IMR-90 (cell line): ENCODE results near the gene THOC6. TPM values are rescaled to one million over a fixed set of nuclear protein-coding genes. Genes with fewer than 3 reads are reported as not detected.

Experiments
- ATAC-seq: fragments of 200-7000 bp; cut with Tn5 transposase; 2 replicates; pipeline ENCODE4 v1.9.1; 2020; ENCODE audit warnings: low read depth, mild to moderate bottlenecking, moderate library complexity
- BruUV-seq: library from RNA; stranded (reverse); fragments of 400-500 nt; replicated peaks from 2 replicates; lab custom pipeline; 2021; lab: Mats Ljungman, UMichigan
- CTCF ChIA-PET: fragments of 300-600 bp; formaldehyde crosslinking; extraction: SDS; loops from one replicate; lab custom pipeline; 2021; ENCODE audit warnings: antibody characterized with exemption; lab: Yijun Ruan, JAX
- POLR2A ChIA-PET: fragments of 300-600 bp; sonication (Branson Sonifier 250); formaldehyde crosslinking; loops from one replicate; lab custom pipeline; 2022; ENCODE audit warnings: antibody characterized with exemption; ENCODE audit not compliant: unreplicated experiment; lab: Charles Lee
- DNase-seq: peaks from one replicate; pipeline ENCODE4 v3.0.0; 2013
- H2AFZ ChIP-seq: replicated peaks from 2 replicates; pipeline ENCODE3; 2013; ENCODE audit warnings: low read length, mild to moderate bottlenecking; ENCODE audit not compliant: poor library complexity
- H2AK5ac ChIP-seq: 2 replicates; pipeline ENCODE4 v1.6.1; 2013; ENCODE audit warnings: low read depth, low read length, inconsistent platforms
- H2AK9ac ChIP-seq: replicated peaks from 2 replicates; pipeline ENCODE3; 2013; ENCODE audit warnings: mild to moderate bottlenecking, low read depth, low read length, moderate library complexity; ENCODE audit not compliant: poor library complexity
- H2BK120ac ChIP-seq: 2 replicates; pipeline ENCODE4 v1.6.1; 2013; ENCODE audit warnings: low read depth, low read length, inconsistent platforms
- H2BK15ac ChIP-seq: 3 replicates; pipeline ENCODE4 v1.6.1; 2013; ENCODE audit warnings: low read depth, low read length, inconsistent platforms
- H2BK20ac ChIP-seq: 2 replicates; pipeline ENCODE4 v1.6.1; 2013; ENCODE audit warnings: low read depth, mild to moderate bottlenecking, inconsistent platforms, low read length, moderate library complexity
- H2BK5ac ChIP-seq: 2 replicates; pipeline ENCODE4 v1.6.1; 2013; ENCODE audit warnings: mild to moderate bottlenecking, low read depth, low read length, inconsistent platforms; ENCODE audit not compliant: poor library complexity, severe bottlenecking
- H3K14ac ChIP-seq: replicated peaks from 2 replicates; pipeline ENCODE4 v1.6.1; 2013; ENCODE audit warnings: low read depth, low read length, inconsistent platforms
- H3K18ac ChIP-seq: 2 replicates; pipeline ENCODE4 v1.6.1; 2013; ENCODE audit warnings: low read depth, low read length, control low read depth
- H3K23ac ChIP-seq: 2 replicates; pipeline ENCODE4 v1.6.1; 2013; ENCODE audit warnings: low read depth, low read length, inconsistent platforms
- H3K27ac ChIP-seq: 2 replicates; pipeline ENCODE4 v1.5.1; 2013; ENCODE audit warnings: mild to moderate bottlenecking, control low read depth, low read length; ENCODE audit not compliant: insufficient read depth
- H3K27me3 ChIP-seq: 2 replicates; pipeline ENCODE4 v1.6.1; 2013; ENCODE audit warnings: low read length; ENCODE audit not compliant: control insufficient read depth, insufficient read depth
- H3K36me3 ChIP-seq: 2 replicates; pipeline ENCODE4 v1.6.1; 2013; ENCODE audit warnings: low read length, mixed read lengths; ENCODE audit not compliant: control insufficient read depth, insufficient read depth
- H3K4ac ChIP-seq: 2 replicates; pipeline ENCODE4 v1.6.1; 2013; ENCODE audit warnings: low read depth, low read length, inconsistent platforms
- H3K4me1 ChIP-seq: 2 replicates; pipeline ENCODE4 v1.6.1; 2013; ENCODE audit warnings: low read length, mixed read lengths; ENCODE audit not compliant: control insufficient read depth, insufficient read depth
- H3K4me2 ChIP-seq: 2 replicates; pipeline ENCODE4 v1.6.1; 2013; ENCODE audit warnings: low read depth, mild to moderate bottlenecking, control low read depth, low read length, moderate library complexity
- H3K4me3 ChIP-seq: 2 replicates; pipeline ENCODE4 v1.5.1; 2013; ENCODE audit warnings: low read depth, mild to moderate bottlenecking, control low read depth, low read length, moderate library complexity; ENCODE audit not compliant: insufficient read depth
- H3K56ac ChIP-seq: 2 replicates; pipeline ENCODE4 v1.6.1; 2013; ENCODE audit warnings: low read length, inconsistent platforms; ENCODE audit not compliant: insufficient read depth; ENCODE audit errors: extremely low read depth
- H3K79me1 ChIP-seq, 2 experiments: 2 replicates each; pipeline ENCODE4 v1.6.1; 2013; ENCODE audit warnings: low read length in 2 of 2, inconsistent platforms in 1 of 2, low read depth in 1 of 2
- H3K9ac ChIP-seq: 2 replicates; pipeline ENCODE4 v1.6.1; 2013; ENCODE audit warnings: low read depth, low read length, control low read depth
- H3K9me1 ChIP-seq: 2 replicates; pipeline ENCODE4 v1.6.1; 2013; ENCODE audit warnings: low read length, inconsistent platforms; ENCODE audit not compliant: insufficient read depth
- H3K9me3 ChIP-seq: 2 replicates; pipeline ENCODE4 v1.6.1; 2013; ENCODE audit warnings: low read length; ENCODE audit not compliant: control insufficient read depth, insufficient read depth
- H4K20me1 ChIP-seq: 2 replicates; pipeline ENCODE4 v1.6.1; 2013; ENCODE audit warnings: low read length, inconsistent platforms; ENCODE audit not compliant: insufficient read depth
- H4K5ac ChIP-seq: 2 replicates; pipeline ENCODE4 v1.6.1; 2013; ENCODE audit warnings: mild to moderate bottlenecking, low read depth, low read length, control low read depth
- H4K8ac ChIP-seq, 2 experiments: 2 replicates each; pipeline ENCODE4 v1.6.1; 2013; ENCODE audit warnings: low read depth in 2 of 2, low read length in 2 of 2, control low read depth in 1 of 2, inconsistent platforms in 1 of 2
- H4K91ac ChIP-seq: 2 replicates; pipeline ENCODE4 v1.6.1; 2013; ENCODE audit warnings: low read depth, low read length, inconsistent platforms; ENCODE audit not compliant: insufficient read depth
- BHLHE40 ChIP-seq: fragments of 150-350 bp; IDR thresholded peaks from 2 replicates; pipeline ENCODE4 v1.6.1; 2016; ENCODE audit warnings: mild to moderate bottlenecking, low read depth, low read length
- CEBPB ChIP-seq: IDR thresholded peaks from 2 replicates; pipeline ENCODE4 v1.6.1; 2012; ENCODE audit warnings: low read depth, low read length, improper control_type of control experiment
- CHD1 ChIP-seq: IDR thresholded peaks from 2 replicates; pipeline ENCODE4 v1.6.1; 2012; ENCODE audit warnings: low read depth, low read length, improper control_type of control experiment
- FOS ChIP-seq: fragments of 150-350 bp; IDR thresholded peaks from 2 replicates; pipeline ENCODE4 v1.6.1; 2016; ENCODE audit warnings: low read depth, low read length
- MAFK ChIP-seq: IDR thresholded peaks from 2 replicates; pipeline ENCODE4 v1.6.1; 2012; ENCODE audit warnings: low read depth, low read length, improper control_type of control experiment
- MAZ ChIP-seq: IDR thresholded peaks from 2 replicates; pipeline ENCODE4 v1.6.1; 2012; ENCODE audit warnings: low read depth, mild to moderate bottlenecking, low read length, improper control_type of control experiment, moderate library complexity, borderline replicate concordance
- MXI1 ChIP-seq: IDR thresholded peaks from 2 replicates; pipeline ENCODE4 v1.6.1; 2012; ENCODE audit warnings: low read depth, mild to moderate bottlenecking, low read length, moderate library complexity, borderline replicate concordance
- NFE2L2 ChIP-seq: fragments of 150-350 bp; IDR thresholded peaks from 2 replicates; pipeline ENCODE4 v1.6.1; 2016; ENCODE audit warnings: low read depth, mild to moderate bottlenecking, low read length
- POLR2A ChIP-seq: IDR thresholded peaks from 2 replicates; pipeline ENCODE4 v1.6.1; 2012; ENCODE audit warnings: mild to moderate bottlenecking, low read depth, low read length
- RAD21 ChIP-seq: IDR thresholded peaks from 2 replicates; pipeline ENCODE4 v1.6.1; 2012; ENCODE audit warnings: low read length, improper control_type of control experiment
- RCOR1 ChIP-seq: IDR thresholded peaks from 2 replicates; pipeline ENCODE4 v1.6.1; 2012; ENCODE audit warnings: mild to moderate bottlenecking, low read length, improper control_type of control experiment; ENCODE audit not compliant: insufficient replicate concordance
- RFX5 ChIP-seq: IDR thresholded peaks from 2 replicates; pipeline ENCODE4 v1.8.0; 2012; ENCODE audit warnings: low read depth, mild to moderate bottlenecking, low read length, moderate library complexity
- SMC3 ChIP-seq: fragments of 150-350 bp; IDR thresholded peaks from 2 replicates; pipeline ENCODE4 v1.6.1; 2016; ENCODE audit warnings: low read depth, mild to moderate bottlenecking, antibody characterized with exemption, low read length, moderate library complexity
- whole genome bisulfite sequencing, 2 experiments: methylation state at CpG; one replicate each; pipeline versions ENCODE4 v1.1.5 to v1.1.7; 2013; ENCODE audit warnings: missing lambda C conversion rate in 2 of 2; ENCODE audit not compliant: insufficient read length in 1 of 2; ENCODE audit errors: extremely low coverage in 2 of 2; 5-methylcytosine and 5-hydroxymethylcytosine counted together
- dilution Hi-C: fragments of 300-500 bp; cut with HindIII; formaldehyde crosslinking; loops from one replicate; pipeline ENCODE4 v1.14.3; 2018; ENCODE audit warnings: low sequenced_read_pairs; ENCODE audit not compliant: unreplicated experiment
- in situ Hi-C: fragments of 300-500 bp; cut with MboI; formaldehyde crosslinking; loops from 3 replicates; pipeline ENCODE4 v1.14.3; 2019; ENCODE audit warnings: low sequenced_read_pairs, inconsistent platforms, mixed read lengths
- intact Hi-C: fragments of 100-400 bp; cut with micrococcal nuclease; formaldehyde crosslinking; loops from 2 replicates; pipeline ENCODE4 v1.10.0; 2022
- polyA plus RNA-seq, 3 experiments: library from polyadenylated mRNA; depleted of rRNA; stranded (reverse); fragments of >200 nt; gene quantifications; 2 replicates each; pipeline ENCODE4 v1.2.3, GENCODE V29; 2012; ENCODE audit warnings: low replicate concordance in 1 of 3
- total RNA-seq: library from RNA; depleted of rRNA; stranded (reverse); fragments of >200 nt; gene quantifications from 2 replicates; pipeline ENCODE4 v1.2.3, GENCODE V29; 2012
- TF ChIP-seq, protein P1 (sequence below): fragments of 150-350 bp; IDR thresholded peaks from 2 replicates; pipeline ENCODE4 v1.6.1; 2016; ENCODE audit warnings: low read depth, mild to moderate bottlenecking, low read length, moderate library complexity, borderline replicate concordance
- TF ChIP-seq, protein P2 (sequence below): conservative IDR thresholded peaks from 2 replicates; pipeline ENCODE4 v1.5.1; 2012; ENCODE audit warnings: mild to moderate bottlenecking, low read depth, low read length, improper control_type of control experiment
- TF ChIP-seq, protein P3 (sequence below): fragments of 150-350 bp; IDR thresholded peaks from 2 replicates; pipeline ENCODE4 v1.6.1; 2017; ENCODE audit warnings: mild to moderate bottlenecking, antibody characterized with exemption, low read length, low read depth

Gene THOC6
- total and polyA plus RNA-seq, 2 of the 4 experiments (the other 2 are of a cell fraction) = 16.8 to 23.1 TPM

DNA sequence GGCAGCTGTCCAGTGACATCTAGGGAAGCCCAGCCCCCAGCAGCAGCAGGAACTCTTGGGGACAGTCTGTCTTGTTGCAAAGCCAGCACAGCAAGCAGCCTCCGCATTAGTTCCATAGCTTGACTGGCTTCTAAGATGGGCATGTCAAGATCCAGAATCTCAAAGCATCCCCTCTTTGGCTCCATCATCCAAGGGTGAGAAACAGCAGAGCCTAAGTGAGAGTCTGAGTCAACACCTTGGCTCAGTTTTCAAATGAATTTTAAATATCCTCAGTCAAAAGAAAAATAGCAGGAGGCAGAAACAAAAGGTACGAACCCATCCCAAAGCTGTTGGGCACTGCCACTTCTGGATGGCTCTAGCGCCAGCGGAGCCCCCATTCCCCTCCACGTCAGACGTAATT, 8.9 kb upstream of the THOC6 start:
- no peak overlapping the region for H3K4ac ChIP-seq
- peaks cover 33% of the 10 kb centered on the region for H3K27me3 ChIP-seq
- POLR2A ChIA-PET = no interaction called here
- CTCF ChIA-PET = interaction anchor here (0.7 kb wide), 1 partner anchor 11 kb away, joined by 12 read pairs; no protein-coding TSS in a partner anchor
- H2AK9ac ChIP-seq = no peak overlapping the region
- no peaks in the 10 kb centered on the region for H3K9me3 ChIP-seq
- H2AFZ ChIP-seq = no peak overlapping the region
- no peak overlapping the region for H3K56ac ChIP-seq
- H3K23ac ChIP-seq = no peak overlapping the region
- TF ChIP-seq NFE2L2 = no peak
- TF ChIP-seq RFX5 = no peak
- no peak for TF ChIP-seq POLR2A
- TF ChIP-seq CHD1 = no peak
- TF ChIP-seq RCOR1 = no peak
- TF ChIP-seq, protein P1, sequence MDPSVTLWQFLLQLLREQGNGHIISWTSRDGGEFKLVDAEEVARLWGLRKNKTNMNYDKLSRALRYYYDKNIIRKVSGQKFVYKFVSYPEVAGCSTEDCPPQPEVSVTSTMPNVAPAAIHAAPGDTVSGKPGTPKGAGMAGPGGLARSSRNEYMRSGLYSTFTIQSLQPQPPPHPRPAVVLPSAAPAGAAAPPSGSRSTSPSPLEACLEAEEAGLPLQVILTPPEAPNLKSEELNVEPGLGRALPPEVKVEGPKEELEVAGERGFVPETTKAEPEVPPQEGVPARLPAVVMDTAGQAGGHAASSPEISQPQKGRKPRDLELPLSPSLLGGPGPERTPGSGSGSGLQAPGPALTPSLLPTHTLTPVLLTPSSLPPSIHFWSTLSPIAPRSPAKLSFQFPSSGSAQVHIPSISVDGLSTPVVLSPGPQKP = no peak
- TF ChIP-seq RAD21 = no peak
- no peak for TF ChIP-seq SMC3
- TF ChIP-seq MAZ = no peak
- no peak for TF ChIP-seq FOS
- TF ChIP-seq CEBPB = no peak
- no peak for TF ChIP-seq MXI1
- TF ChIP-seq, protein P2, sequence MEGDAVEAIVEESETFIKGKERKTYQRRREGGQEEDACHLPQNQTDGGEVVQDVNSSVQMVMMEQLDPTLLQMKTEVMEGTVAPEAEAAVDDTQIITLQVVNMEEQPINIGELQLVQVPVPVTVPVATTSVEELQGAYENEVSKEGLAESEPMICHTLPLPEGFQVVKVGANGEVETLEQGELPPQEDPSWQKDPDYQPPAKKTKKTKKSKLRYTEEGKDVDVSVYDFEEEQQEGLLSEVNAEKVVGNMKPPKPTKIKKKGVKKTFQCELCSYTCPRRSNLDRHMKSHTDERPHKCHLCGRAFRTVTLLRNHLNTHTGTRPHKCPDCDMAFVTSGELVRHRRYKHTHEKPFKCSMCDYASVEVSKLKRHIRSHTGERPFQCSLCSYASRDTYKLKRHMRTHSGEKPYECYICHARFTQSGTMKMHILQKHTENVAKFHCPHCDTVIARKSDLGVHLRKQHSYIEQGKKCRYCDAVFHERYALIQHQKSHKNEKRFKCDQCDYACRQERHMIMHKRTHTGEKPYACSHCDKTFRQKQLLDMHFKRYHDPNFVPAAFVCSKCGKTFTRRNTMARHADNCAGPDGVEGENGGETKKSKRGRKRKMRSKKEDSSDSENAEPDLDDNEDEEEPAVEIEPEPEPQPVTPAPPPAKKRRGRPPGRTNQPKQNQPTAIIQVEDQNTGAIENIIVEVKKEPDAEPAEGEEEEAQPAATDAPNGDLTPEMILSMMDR = no peak
- TF ChIP-seq, protein P3, sequence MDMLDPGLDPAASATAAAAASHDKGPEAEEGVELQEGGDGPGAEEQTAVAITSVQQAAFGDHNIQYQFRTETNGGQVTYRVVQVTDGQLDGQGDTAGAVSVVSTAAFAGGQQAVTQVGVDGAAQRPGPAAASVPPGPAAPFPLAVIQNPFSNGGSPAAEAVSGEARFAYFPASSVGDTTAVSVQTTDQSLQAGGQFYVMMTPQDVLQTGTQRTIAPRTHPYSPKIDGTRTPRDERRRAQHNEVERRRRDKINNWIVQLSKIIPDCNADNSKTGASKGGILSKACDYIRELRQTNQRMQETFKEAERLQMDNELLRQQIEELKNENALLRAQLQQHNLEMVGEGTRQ = no peak
- TF ChIP-seq BHLHE40 = no peak
- TF ChIP-seq MAFK = no peak
- no peak overlapping the region for H2BK120ac ChIP-seq
- ATAC-seq (no peak), DNase-seq (no peak)
- no peak overlapping the region for H3K27ac ChIP-seq
- H3K9me1 ChIP-seq = no peaks in the 10 kb centered on the region
- H2BK5ac ChIP-seq = no peak overlapping the region
- WGBS, 2 experiments = no CpG with 5 or more reads among the region's 6 CpGs
- H3K4me3 ChIP-seq = no peak overlapping the region
- intact Hi-C loops = no loop called here
- in situ Hi-C loops = no loop called here
- H2BK15ac ChIP-seq = no peak overlapping the region
- H4K8ac ChIP-seq = no peak overlapping the region
- H4K91ac ChIP-seq = no peak overlapping the region
- H3K18ac ChIP-seq = no peak overlapping the region
- BruUV-seq = no TSS peak
- no peak overlapping the region for H3K9ac ChIP-seq
- peaks cover 4% of the 10 kb centered on the region; the same call in 1 of the 2 replicates for H4K20me1 ChIP-seq
- dilution Hi-C loops = no loop called here
- H3K4me1 ChIP-seq = 0 out of 2 replicates have a peak, but pooled peaks cover 3% of the 10 kb centered on the region
- no peak overlapping the region for H2AK5ac ChIP-seq
- no peak overlapping the region for H3K14ac ChIP-seq
- no peaks in the 10 kb centered on the region for H3K36me3 ChIP-seq
- no peak overlapping the region for H3K4me2 ChIP-seq
- H3K79me1 ChIP-seq = peaks cover 0 to 7% of the 10 kb centered on the region in 2 experiments; a peak in 2 of 4 replicates
- H4K5ac ChIP-seq = no peak overlapping the region
- H2BK20ac ChIP-seq = no peak overlapping the region
